Karpas-422 (cell line): ENCODE data around the gene PRPH. TPM values are rescaled to one million over a fixed set of nuclear protein-coding genes. Genes with fewer than 3 reads are reported as not detected.
"Not testable (repeated sequence)": the region's sequence is repeated elsewhere in the genome, so short reads cannot be mapped to it uniquely, and the experiment has no call there.

Source experiments
- DNase-seq: peaks from one replicate; pipeline ENCODE4 v3.0.0-alpha.2; 2015
- H2AFZ ChIP-seq: fragments of 200-600 bp; sonication (generic); 2 replicates; pipeline ENCODE4 v1.6.1; 2014; ENCODE audit warnings: antibody characterized with exemption, low read length, mixed read lengths
- H3K27ac ChIP-seq: fragments of 200-600 bp; sonication (generic); 2 replicates; pipeline ENCODE4 v1.5.1; 2014; ENCODE audit warnings: mild to moderate bottlenecking, low read length, moderate library complexity
- H3K27me3 ChIP-seq: fragments of 200-600 bp; sonication (generic); 2 replicates; pipeline ENCODE4 v1.6.1; 2014; ENCODE audit warnings: low read length, mixed read lengths
- H3K36me3 ChIP-seq: fragments of 200-600 bp; sonication (generic); 2 replicates; pipeline ENCODE4 v1.6.1; 2014; ENCODE audit warnings: low read length, mixed read lengths; ENCODE audit not compliant: insufficient read depth
- H3K4me1 ChIP-seq: fragments of 200-600 bp; sonication (generic); 2 replicates; pipeline ENCODE4 v1.6.1; 2014; ENCODE audit warnings: mild to moderate bottlenecking, low read length, mixed read lengths
- H3K4me2 ChIP-seq: fragments of 200-600 bp; sonication (generic); 2 replicates; pipeline ENCODE4 v1.6.1; 2014; ENCODE audit warnings: low read length, low read depth, mild to moderate bottlenecking; ENCODE audit not compliant: poor library complexity, severe bottlenecking
- H3K4me3 ChIP-seq: fragments of 200-600 bp; sonication (generic); 2 replicates; pipeline ENCODE4 v1.5.1; 2014; ENCODE audit warnings: mild to moderate bottlenecking, antibody characterized with exemption, low read length, mixed read lengths
- H3K79me2 ChIP-seq: fragments of 200-600 bp; sonication (generic); 2 replicates; pipeline ENCODE4 v1.6.1; 2014; ENCODE audit warnings: mild to moderate bottlenecking, low read length, mixed read lengths
- H3K9ac ChIP-seq: fragments of 200-600 bp; sonication (generic); 2 replicates; pipeline ENCODE4 v1.6.0; 2014; ENCODE audit warnings: low read length
- H3K9me2 ChIP-seq: fragments of 200-600 bp; sonication (generic), shearing (Covaris generic); replicated peaks from 2 replicates; pipeline ENCODE4 v1.6.0; 2014; ENCODE audit warnings: mild to moderate bottlenecking, low read length, moderate library complexity; ENCODE audit not compliant: insufficient read depth
- H3K9me3 ChIP-seq: fragments of 300-700, 200-600 bp; sonication (generic); 2 replicates; pipeline ENCODE4 v1.6.1; 2014; ENCODE audit warnings: low read length, mixed read lengths
- H4K20me1 ChIP-seq: fragments of 200-600 bp; sonication (generic); 2 replicates; pipeline ENCODE4 v1.6.1; 2014; ENCODE audit warnings: mild to moderate bottlenecking, antibody characterized with exemption, low read length, low read depth; ENCODE audit not compliant: insufficient read depth
- total RNA-seq: library from RNA; depleted of rRNA; stranded (reverse); fragments of >200 nt; shearing (Covaris generic); gene quantifications from 2 replicates; pipeline ENCODE4 v1.2.3, GENCODE V29; 2014; ENCODE audit warnings: low replicate concordance

Gene PRPH
- total RNA-seq, 1 experiment from 2014 or later = 0.52 TPM

DNA sequence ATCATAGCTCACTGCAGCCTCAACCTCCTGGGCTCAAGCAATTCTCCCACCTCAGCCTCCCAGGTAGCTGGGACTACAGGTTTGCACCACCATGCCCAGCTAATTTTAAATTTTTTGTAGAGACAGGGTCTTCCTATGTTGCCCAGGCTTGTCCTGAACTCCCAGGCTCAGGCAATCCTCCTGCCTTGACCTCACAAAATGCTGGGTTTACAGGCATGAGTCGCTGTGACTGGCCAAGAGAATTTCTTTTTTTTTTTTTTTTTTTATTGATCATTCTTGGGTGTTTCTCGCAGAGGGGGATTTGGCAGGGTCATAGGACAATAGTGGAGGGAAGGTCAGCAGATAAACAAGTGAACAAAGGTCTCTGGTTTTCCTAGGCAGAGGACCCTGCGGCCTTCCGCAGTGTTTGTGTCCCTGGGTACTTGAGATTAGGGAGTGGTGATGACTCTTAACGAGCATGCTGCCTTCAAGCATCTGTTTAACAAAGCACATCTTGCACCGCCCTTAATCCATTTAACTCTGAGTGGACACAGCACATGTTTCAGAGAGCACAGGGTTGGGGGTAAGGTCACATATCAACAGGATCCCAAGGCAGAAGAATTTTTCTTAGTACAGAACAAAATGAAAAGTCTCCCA is 12.1 kb upstream of the PRPH start:
- not testable (repeated sequence) for H3K9me2 ChIP-seq, H3K4me1 ChIP-seq, H3K4me3 ChIP-seq, DNase-seq, H3K27me3 ChIP-seq, H2AFZ ChIP-seq, H3K27ac ChIP-seq, H3K9ac ChIP-seq, H3K79me2 ChIP-seq, H4K20me1 ChIP-seq, H3K9me3 ChIP-seq, H3K4me2 ChIP-seq, H3K36me3 ChIP-seq

DNA sequence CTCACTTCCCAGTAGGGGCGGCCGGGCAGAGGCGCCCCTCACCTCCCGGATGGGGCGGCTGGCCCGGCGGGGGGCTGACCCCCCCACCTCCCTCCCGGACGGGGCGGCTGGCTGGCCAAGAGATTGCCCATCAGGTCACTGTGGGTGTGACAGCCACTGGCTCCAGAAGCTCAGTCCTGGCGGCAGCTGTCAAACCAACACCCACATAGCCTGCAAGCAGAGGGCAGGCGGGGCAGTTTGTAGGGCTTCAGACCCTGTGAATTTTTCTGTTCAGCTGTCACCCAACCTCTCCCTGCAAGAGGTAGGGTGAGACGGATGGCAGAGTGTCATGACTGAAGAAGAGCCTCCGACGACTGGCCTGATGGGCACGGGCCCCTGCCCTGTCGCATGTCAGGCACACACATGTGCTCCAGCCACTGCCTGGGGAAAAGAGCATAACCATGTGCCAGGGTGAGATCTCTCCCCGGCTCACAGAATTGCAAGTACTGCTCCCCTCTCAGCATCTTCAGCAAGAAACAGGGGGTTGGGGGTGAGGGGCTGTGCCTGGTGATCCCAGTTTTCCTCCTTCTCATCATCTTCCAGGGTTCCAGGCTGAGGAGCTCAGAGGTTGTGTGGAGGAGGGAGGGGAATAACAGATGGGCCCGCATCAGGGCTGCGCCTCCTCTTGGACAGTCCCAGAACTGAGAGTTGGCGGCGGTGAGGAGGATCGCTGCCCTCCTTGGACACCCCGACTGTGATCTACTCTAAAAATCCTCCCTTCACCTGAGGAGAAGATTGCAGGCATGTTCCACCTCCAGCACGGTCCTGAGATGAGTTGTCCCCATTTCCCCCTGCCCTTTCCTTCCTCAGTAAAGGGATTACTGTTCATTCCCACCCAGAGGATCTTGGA is 11.2 kb upstream of the PRPH start:
- Histone ChIP-seq H3K4me2 (no peak overlapping the region), H3K9ac (no peak overlapping the region)
- DNase-seq = no peak

DNA sequence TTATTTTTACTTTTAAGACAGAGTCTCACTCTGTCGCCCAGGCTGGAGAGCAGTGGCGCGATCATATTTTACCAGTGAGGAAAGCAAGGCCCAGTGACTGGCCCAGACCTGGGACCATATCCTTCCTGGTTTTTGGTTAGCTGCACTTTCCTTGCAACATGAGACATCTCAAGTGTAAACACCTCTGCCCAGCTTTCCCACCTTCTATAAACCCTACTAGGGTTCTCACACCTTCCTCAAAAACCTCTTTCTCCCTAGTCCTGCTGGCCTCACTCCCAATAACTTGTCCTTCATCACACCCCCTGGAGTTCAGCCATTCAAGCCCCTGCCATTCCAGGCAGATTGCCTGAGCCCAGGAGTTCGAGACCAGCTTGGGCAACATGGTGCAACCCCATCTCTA is 10.3 kb upstream of the PRPH start:
- no peaks in the 10 kb centered on the region for H3K9me3 ChIP-seq
- peaks cover 6% of the 10 kb centered on the region; the same call in 1 of the 2 replicates for H3K4me1 ChIP-seq
- no peak overlapping the region for H3K4me3 ChIP-seq
- no peak overlapping the region for H3K4me2 ChIP-seq
- no peaks in the 10 kb centered on the region for H3K79me2 ChIP-seq
- no peaks in the 10 kb centered on the region for H3K36me3 ChIP-seq
- H4K20me1 ChIP-seq = no peaks in the 10 kb centered on the region
- DNase-seq = no peak
- H3K27me3 ChIP-seq = no peaks in the 10 kb centered on the region
- no peak overlapping the region for H3K27ac ChIP-seq
- no peak overlapping the region for H2AFZ ChIP-seq
- no peaks in the 10 kb centered on the region for H3K9me2 ChIP-seq
- no peak overlapping the region for H3K9ac ChIP-seq

More for the DNA sequence above, 11.2 kb upstream of the PRPH start:
- no peak overlapping the region for H3K4me3 ChIP-seq
- H3K4me1 ChIP-seq = peaks cover 7% of the 10 kb centered on the region; the same call in 1 of the 2 replicates
- no peaks in the 10 kb centered on the region for H3K79me2 ChIP-seq
- no peaks in the 10 kb centered on the region for H3K36me3 ChIP-seq
- no peaks in the 10 kb centered on the region for H3K27me3 ChIP-seq
- no peak overlapping the region for H2AFZ ChIP-seq
- H3K27ac ChIP-seq = no peak overlapping the region
- H3K9me2 ChIP-seq = no peaks in the 10 kb centered on the region
- H4K20me1 ChIP-seq = no peaks in the 10 kb centered on the region
- no peaks in the 10 kb centered on the region for H3K9me3 ChIP-seq

DNA sequence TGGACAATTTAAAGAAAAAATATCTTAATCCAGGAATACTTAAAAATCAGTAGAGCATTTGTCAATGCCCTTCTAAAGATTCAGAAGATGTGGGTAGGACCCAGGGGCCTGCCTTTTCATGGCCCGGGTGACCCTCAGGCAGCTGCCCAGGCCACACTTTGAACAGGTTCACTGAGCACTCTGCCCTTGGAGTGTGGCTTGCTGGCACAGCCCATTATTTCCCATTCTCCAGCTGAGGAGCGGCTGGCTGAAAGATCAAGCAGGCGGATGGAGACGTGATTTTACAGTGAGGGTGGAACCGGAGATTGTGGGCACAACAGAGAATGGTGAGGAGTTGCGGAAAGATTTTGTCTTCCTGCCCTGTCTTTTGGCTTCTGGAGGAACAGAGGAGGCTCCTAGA is 7.1 kb upstream of the PRPH start:
- no peaks in the 10 kb centered on the region for H3K79me2 ChIP-seq
- no peaks in the 10 kb centered on the region for H3K9me3 ChIP-seq
- H3K27me3 ChIP-seq = no peaks in the 10 kb centered on the region
- H3K9me2 ChIP-seq = no peaks in the 10 kb centered on the region
- H3K9ac ChIP-seq = no peak overlapping the region
- no peak overlapping the region for H2AFZ ChIP-seq
- no peak overlapping the region for H3K27ac ChIP-seq
- no peaks in the 10 kb centered on the region for H3K36me3 ChIP-seq
- DNase-seq = no peak
- no peaks in the 10 kb centered on the region for H4K20me1 ChIP-seq
- no peak overlapping the region for H3K4me3 ChIP-seq
- no peak overlapping the region for H3K4me2 ChIP-seq
- no peaks in the 10 kb centered on the region for H3K4me1 ChIP-seq

DNA sequence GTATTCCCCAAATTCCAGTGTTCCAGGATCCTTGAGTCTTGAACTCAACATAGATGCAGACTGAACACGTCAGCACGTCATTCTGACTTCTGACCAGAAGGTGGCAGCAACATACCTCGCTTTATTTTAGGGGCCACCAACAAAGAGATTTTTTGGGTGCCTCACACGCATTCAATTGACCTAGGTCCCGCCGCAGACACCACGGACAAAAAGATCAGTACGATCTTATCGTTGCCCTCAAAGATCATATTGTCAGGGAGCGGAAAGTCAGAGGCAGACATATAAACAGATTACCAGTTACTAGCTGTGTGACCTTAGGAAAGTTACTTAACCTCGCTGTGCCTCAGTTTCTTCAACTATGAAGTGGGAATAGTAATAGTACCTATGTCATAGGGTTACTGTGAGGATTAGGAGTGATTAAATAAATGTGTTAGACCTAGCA is 6.5 kb upstream of the PRPH start:
- Histone ChIP-seq H2AFZ (no peak overlapping the region), H3K79me2 (no peaks in the 10 kb centered on the region), H4K20me1 (no peaks in the 10 kb centered on the region), H3K4me3 (no peak overlapping the region), H3K4me2 (no peak overlapping the region), H3K27ac (no peak overlapping the region), H3K9me3 (no peaks in the 10 kb centered on the region), H3K9ac (no peak overlapping the region), H3K36me3 (no peaks in the 10 kb centered on the region), H3K9me2 (no peaks in the 10 kb centered on the region), H3K4me1 (no peaks in the 10 kb centered on the region), H3K27me3 (no peaks in the 10 kb centered on the region)
- DNase-seq = peak; percentile 88

DNA sequence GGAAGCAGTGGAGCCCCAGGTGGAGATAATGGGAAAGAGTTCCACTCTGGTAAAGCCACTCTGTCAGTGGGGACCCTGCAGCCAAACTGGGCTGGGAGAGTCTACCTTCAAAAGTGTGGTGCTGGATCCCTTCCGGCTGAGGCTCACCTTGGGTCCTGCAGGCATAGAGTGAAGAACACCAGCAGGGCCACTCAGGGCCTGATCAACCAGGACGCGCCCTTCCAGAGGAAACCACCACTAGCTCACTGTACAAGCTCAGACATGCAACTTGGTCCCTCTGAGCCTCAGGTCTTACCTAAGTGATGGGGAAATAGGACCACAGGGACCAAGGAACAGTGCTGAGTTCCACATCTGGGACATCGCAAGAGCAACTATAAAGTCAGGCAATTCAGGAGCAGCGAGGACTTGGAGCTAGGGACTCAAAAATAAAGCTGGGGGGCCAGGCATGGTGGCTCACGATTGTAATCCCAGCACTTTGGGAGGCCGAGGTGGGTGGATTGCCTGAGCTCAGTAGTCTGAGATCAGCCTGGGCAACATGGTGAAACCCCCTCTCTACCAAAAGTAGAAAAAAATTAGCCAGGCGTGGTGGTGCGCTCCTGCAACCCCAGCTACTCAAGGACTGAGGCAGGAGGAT is 5.9 kb upstream of the PRPH start:
- H3K27ac ChIP-seq = no peak overlapping the region
- no peak overlapping the region for H3K4me2 ChIP-seq
- H3K79me2 ChIP-seq = no peaks in the 10 kb centered on the region
- H3K36me3 ChIP-seq = no peaks in the 10 kb centered on the region
- no peaks in the 10 kb centered on the region for H4K20me1 ChIP-seq
- H3K4me1 ChIP-seq = no peaks in the 10 kb centered on the region
- no peaks in the 10 kb centered on the region for H3K9me3 ChIP-seq
- DNase-seq = no peak
- no peak overlapping the region for H2AFZ ChIP-seq
- no peak overlapping the region for H3K4me3 ChIP-seq
- H3K27me3 ChIP-seq = no peaks in the 10 kb centered on the region
- H3K9me2 ChIP-seq = no peaks in the 10 kb centered on the region
- no peak overlapping the region for H3K9ac ChIP-seq

- Histone ChIP-seq H3K9me3 (no peaks in the 10 kb centered on the region), H3K79me2 (no peaks in the 10 kb centered on the region), H3K9me2 (no peaks in the 10 kb centered on the region), H3K9ac (no peak overlapping the region), H2AFZ (no peak overlapping the region), H3K36me3 (no peaks in the 10 kb centered on the region), H3K27ac (no peak overlapping the region), H3K4me1 (peaks cover 10% of the 10 kb centered on the region), H3K27me3 (no peaks in the 10 kb centered on the region), H3K4me3 (no peak overlapping the region), H3K4me2 (no peak overlapping the region), H4K20me1 (no peaks in the 10 kb centered on the region)
- no peak for DNase-seq
These were observed 2.3 kb upstream of the PRPH start for GRCh38 chr12:49292729-49293055.
